GM21619 (cell line): ENCODE data around the gene C17orf113.
"Not testable (repeated sequence)": the region's sequence is repeated elsewhere in the genome, so short reads cannot be mapped to it uniquely, and the experiment has no call there.

Experiments
- ATAC-seq: cut with Tn5 transposase; IDR thresholded peaks from one replicate; pipeline ENCODE4 v1.9.1; 2021; ENCODE audit not compliant: unreplicated experiment

C17orf113 gene

DNA sequence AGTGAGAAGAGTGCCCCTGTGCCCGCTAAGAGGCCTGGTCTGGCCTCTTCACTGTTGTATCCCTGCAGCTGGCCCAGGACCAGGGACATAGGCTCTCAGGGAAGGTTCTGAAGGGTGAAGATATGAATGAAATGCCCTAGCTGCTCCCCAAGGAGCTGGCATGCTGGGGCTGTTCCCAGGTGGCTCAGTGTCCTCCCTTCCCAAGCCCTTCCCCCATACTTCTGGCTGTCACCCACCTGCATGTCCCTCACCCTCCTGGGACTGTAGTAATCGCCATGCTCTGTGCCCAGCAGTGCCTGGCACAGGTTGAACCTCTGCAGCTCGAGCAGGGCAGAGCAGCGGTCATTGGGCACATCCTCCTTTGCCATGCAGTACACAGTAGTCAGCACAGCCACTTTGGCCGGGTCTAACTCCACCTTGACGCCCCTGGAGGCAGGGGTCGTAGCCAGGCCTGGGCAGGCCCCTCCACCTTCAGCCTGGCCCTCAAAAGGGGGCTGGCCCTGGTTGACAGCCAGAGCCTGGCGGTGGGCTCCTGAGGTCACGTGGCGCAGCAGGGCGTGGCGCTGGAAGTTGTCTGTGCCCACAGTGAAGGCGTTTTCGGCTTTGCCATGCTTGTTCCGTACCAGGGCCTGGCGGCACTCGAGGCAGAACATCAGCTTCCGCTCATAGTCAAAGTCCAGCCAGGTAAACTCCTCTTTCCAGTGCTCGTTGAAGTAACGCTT is 7.6 kb downstream of the C17orf113 start:
- no peak for ATAC-seq

DNA sequence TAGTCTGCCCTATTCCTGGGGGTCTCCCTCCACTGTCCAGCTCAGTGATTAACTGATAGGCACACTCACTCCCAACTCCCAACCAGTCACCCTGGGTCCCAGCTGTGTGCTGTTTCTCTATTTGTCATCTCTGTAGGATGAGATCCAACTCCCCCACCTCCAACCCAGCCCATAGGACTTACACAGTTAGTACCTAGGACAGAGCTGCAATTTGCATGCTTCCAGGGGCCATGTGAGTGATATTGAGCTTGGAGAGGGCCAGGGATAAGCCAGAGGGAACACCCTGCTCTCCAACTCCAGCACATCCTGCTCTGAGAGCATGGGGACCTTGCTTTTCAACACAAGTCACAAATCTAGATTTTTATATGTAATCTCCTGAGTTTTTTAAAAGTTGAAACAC is 8.8 kb downstream of the C17orf113 start:
- no peak for ATAC-seq

DNA sequence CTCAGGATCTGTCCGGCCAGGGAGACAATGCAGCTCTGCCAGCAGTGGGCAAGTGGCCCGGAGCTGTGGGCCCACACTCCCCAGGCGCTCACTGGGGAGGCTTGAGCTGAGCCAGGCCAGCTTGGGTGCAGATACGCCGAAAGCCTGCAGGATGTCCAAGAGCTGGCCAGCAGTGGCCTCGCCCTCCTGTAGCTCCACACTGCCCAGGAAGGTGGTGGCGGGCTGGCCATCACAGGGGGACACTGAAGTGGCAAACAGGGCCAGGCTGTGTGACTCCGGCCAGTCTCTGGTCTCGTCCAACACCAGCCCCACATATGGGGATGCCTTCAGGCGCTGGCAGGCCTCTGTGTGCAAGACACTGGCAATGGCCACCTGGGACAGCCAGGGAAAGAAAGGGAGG is 9.6 kb downstream of the C17orf113 start:
- no peak for ATAC-seq

DNA sequence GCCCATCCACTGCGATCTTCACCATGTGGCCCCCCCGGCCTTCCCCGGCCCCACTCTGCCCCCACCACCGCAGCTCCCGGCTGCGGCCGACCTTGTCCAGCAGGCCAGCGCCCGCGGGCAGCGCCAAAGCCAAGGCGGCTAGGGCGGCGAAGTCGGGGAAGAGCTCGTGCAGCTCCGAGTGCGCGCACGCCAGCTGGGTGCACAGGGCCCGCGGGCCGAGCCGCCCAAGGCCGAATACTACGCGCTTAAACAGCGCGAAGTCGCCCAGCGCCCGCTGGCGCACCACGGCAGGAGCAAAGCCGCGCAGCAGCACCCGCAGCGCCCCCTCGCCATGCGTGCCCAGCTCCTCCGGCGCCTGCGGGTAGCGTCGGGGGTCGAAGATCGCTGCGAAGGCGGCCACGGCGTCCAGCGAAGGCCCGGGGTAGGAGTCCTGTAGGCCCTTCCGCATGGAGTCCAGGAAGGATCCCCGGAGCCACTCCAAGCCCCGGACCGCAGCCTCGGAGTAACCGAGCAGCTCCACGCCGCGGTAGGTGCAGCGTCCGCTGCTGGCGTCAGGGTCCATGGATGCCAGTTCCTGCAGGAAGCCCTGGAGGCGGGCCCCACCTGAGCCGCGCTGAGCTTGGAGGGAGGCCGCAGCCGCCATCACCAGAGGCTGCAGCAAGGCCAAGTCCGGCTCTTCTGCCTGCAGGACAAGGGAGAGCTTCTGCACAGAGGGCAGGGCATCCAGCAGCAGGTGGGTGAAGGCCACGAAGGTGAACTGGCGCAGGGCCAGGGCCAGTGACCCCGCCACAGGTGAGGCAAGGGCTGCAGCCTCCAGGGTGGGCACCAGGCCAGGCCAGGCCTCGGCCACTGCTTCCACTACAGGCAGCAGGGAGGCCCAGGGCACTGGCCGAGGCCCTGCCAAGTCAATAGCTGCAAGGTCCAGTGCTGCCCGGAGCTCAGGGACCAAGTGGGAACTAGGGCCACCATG is 10.3 kb downstream of the C17orf113 start:
- no peak for ATAC-seq

DNA sequence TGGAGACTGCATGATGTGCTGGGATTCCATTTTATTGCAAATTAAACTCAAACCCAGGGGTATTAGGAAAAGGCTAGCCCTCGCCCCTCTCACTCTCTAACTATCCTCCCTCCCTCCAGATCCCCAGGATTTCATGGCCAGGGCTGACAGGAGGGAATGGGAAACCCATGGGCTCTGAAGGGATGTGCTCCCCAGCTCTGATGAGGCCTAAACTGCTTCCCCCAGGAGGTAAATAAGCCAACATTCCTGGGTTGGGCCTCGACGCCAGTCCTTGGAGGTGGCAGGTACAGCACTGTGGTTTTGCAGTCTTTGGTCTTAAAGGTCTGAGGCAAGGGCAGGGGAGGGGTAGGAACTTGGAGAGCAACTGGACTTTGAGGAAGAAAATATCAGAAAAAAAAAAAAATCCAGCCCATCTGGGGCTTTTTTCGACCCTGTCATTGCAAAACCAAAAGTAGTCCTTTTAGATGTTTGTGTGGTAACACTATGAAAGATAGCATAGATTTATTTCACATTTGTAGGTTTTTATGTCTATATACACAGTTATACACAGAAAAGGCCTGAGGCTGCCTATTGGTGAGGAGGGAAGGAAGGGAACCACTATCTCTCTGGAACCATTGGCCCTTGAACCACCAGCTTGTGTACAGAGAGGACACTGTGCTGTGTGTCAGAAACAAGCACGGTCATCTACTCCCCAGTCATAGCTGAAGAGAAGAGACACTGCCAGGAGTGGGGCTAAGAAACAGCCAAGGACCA is 12.0 kb downstream of the C17orf113 start:
- ATAC-seq: no peak

DNA sequence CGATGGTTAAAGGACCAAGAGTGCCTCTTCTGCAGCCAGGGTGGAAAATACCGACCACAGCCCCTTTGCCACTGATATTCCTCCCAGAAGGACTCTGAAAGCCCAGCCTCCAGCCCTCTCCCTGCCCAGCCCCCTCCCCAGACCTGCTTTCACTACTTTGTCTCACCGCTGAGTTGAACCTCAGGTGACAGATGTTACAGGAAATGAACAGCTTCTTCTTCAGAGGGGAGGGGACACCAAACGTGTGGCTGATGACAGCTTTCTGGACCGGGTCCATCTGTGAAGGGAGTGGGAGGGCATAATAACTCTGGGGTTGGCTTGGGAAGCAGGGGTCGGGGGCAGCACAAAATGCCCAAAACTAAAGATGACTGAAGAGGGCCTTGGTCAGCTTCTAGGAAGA is 16.3 kb downstream of the C17orf113 start:
- no peak for ATAC-seq

DNA sequence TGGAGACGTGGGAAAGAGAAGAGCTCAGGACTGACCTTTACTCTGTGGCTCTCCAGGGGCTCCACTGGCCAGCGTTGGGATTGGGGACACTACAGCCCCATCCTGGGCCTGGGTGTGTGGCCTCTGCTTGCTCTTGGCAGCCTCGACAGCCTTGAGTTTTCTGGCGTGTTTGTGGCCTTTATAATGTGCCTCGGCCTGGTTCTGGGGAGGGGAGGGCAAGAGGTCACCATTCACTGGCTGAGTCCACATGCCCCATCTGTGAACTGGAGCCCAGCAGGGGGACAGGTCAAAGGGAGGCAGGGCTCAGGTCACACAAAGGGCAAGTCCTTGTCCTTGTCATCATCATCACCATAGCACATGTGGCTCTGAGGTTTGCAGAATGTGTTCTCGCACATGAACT is 18.8 kb downstream of the C17orf113 start:
- ATAC-seq: no peak

DNA sequence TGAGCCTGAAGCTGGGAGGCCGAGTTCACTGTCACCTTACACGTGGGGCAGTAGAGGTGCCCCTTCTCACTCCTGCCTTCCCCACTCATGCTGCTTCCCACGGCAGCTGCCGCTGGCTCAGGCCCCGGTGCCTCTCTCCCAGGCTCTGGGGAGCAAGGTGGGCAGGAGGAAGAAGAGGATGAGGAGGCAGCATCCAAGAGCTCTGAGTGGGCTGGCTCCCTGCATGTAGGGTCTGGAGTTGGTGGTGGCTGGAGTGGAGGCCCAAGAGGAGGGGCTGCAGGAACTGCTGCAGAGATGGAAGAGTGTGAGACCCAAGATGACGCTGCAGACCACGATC is 21.6 kb downstream of the C17orf113 start:
- no peak for ATAC-seq

DNA sequence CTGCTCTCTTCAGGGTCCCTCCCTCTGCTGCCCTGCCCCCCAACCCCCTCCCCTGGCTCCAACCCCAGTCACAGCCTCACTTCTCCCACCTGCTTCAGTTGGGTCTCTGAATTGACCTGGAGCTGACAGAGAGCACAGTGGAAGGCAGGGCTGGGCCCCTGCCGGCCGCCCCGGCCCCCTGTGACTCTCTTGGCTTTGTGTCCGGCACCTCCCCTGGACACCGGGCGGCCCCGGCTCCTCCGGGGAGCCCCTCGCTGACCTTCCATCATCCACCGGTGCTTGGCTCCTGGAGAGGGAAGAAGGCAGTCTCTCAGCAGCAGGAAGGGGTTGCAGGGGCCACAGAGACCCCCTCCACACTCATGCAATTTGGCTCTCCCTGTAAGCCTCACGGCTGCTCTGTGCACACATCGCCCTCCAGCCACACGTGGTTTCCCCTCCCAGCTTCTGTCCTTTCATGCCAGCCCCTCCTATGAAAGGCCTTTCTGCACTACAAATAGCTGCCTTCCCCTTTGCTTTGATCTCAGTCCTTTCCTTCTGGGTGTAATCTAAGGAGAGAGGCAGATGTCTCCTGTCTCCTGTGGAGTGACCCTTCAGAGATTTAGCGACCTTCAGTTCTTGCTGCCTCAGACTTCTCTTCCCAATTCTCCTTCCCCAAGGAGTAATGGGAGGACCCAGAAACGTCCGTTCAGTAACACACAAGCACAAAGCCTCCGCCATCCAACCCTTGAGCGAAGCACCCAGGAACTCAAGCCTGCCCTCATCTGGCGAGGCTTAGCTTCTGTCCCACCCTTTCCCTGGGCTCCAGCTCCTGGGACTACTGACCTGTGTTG is 22.2 kb downstream of the C17orf113 start:
- ATAC-seq: no peak

DNA sequence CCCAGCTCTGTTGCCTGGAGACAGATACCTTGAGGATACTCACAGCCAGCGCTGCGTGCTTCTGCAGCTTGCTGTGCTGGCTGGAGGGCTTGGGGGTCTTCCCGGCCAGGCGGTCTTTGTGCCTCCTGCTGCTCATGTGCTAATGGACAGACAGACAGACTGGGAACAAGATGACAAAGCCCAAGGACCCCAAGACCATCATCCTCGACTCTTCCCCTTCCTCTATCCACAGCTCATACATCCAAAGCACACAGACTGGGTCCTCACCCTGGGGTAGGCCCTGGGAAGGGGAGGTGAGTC is 22.9 kb downstream of the C17orf113 start:
- ATAC-seq: no peak

DNA sequence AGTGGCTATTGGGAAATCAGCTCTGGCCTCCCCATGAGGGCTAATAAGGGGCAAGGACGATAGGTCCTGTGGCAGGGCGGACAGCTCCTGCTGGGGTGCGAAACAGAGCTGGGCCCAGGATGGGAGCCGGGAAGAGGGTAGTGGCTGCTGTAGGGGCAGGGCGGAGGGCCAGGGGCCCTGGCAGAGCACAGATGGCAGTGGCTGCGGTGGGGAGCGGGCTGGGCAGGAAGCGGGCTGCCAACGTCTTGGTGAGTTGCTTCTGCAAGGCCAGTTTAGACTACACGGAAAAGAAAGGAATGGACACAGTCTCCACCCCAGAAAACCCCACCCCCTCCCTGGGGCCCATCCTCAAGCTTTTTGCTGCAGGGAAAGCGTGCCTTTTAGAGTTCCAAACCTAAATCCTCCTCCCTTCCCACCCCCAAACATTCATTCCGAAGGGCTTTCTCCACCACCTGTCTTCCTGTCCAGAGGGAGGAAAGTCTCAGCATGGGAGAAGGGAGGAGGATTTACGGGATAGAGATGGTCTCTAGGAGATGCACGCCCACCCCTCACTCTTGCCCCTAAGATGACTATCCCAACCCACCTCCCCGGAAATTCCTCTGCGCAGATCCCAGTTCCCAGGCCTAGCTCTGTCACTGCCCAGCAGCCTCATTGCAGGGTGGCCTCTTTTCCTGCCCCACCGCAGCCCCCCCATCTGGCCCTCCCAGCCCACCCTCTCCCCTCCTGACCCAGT is 23.4 kb downstream of the C17orf113 start:
- no peak for ATAC-seq

DNA sequence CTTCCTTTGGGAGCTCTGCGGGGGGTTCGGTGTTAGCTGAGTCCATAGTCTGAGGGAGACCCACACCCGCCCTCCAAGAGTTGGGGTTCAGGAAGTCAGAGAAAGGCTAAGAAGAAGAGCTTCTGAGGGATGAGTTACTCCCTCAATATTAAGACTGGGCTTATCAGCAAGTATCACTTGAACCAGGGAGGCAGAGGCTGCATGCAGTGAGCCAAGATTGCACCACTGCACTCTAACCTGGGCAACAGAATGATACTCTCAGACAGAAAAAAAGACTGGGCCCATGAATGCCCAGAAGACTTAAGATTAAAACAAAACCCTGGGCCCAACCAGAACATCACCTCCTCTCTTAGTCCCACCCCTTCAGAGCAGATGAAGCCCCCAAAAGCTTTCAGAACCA is 24.5 kb downstream of the C17orf113 start:
- ATAC-seq: no peak

DNA sequence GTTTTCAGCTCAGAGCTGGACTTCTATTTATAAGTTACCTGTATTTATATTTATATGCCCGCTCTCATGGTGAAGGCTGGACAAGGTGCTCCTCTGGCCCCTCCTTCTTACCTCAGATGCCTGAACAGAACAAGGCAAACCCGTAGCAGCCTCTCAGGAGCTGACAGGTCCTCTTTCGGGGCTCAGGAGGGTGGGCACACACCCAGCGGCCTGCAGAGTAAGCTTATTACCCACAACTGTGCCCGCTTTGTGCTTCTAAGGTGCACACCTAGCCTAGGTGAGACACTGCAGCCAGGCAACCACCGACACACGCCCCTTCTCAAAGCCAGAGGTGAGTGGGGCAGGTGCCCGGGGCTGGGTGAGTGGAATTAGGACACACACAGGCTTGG is 25.2 kb downstream of the C17orf113 start:
- no peak for ATAC-seq

DNA sequence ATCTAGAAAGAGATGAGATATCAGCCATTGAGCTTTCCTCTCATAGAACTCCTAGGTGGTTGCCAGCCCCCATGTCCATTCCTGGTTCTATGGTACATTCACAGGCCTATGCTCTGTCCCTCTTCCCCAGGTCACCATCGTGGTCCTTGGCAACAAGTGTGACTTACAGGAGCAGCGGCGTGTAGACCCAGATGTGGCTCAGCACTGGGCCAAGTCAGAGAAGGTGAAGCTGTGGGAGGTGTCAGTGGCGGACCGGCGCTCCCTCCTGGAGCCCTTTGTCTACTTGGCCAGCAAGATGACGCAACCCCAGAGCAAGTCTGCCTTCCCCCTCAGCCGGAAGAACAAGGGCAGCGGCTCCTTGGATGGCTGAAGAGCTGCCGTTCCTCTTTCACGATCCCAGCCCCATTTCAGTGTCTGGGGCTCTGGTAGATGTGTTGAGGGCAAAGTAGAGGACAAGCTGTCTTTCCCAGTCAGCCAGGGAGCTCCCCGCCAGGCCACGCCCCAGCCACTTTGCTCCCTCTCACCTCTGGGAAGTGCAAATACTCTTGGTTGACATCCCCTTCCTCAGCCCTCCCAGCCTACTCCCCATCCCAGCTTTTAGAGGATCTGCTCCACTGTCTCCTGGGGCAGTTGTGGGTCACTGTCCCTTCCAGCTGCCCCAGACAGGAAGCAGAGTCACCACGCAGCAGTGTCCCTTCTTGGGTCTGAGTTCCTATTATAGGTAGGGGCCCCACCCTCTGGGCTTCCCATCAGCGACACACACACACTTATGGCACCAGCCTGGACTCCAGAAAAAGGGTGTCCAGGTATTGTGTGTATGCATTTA is 26.7 kb downstream of the C17orf113 start:
- ATAC-seq: no peak

DNA sequence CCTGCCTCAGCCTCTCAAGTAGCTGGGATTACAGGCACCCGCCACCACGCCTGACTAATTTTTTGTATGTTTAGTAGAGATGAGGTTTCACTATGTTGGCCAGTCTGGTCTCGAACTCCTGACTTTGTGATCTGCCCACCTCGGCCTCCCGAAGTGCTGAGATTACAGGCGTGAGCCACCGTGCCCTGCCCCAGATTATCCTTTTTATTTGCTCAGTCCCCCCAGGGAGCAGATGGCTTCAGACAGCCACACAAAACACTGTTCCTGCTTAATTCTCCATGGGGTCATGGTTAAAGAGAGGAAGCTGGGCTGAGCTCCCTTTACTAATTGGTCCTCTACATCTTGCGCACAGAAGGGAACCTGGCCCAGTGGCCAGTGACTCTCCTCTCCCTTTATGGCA is 29.6 kb downstream of the C17orf113 start:
- ATAC-seq: not testable (repeated sequence)

DNA sequence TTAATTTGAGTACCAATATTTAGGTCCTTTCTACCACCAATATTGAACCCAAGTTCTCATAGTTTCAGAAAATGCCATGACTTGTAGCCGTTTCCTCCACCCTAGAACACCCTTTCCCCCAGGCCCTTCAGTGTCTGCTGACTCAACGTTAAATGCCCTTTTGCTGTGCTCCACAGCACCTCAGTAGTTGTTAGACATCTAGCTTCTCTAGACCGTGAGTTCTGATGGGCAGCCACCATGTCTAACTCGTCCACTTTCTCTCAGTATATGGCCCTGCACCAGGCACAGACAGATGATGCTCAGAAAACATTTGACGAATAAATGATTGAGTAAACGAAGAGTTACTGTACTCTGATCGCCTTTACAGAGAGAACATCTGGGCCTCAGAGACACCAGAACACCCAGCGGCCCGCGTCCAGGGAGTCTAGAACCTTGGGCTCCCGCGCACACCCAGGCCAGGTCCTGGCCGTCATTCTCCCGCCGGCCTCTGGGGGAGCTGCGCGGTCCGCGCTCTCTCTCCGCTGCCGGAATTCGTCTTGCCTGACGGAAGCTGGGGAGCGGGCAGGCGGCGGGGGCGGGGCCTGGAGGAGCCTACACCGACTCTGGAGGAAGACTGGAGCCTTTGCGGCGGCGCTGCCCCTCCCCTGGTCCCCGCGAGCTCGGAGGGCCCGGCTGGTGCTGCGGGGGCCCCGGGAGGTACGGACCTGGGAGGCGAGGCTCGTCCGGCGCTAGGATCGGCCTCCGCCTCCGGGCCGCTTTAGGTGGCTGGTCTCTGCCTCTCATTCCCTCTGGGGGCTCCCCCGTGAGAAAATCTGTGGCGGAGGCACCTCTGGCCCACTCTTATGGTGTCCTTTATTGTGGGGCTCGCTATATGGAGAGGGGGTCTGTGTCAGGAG is 30.6 kb downstream of the C17orf113 start, which contains the start of gene NKIRAS2:
NKIRAS2 (plus strand) TSS at position 582 of the 896 bp plus-strand sequence. CDS start 1,488 bp downstream, outside the sequence.
- peak; percentile 44 for ATAC-seq

DNA sequence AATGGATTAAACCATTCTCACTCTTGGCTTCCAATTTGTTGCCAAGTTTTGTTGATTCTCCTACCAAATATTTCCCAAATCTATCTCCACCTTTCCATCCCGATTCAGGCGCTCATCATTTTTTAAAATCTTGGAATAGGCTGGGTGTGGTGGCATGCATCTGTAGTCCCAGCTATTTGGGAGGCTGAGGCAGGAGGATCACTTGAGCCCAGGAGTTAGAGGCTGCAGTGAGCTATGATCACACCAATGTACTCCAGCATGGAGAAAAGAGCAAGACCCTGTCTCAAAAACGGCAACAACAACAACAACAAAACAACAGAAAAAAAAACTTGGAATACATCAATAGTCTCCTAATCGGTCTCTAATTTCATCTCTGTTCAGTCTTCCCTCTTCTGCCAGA is 31.4 kb downstream of the C17orf113 start:
- no peak for ATAC-seq

DNA sequence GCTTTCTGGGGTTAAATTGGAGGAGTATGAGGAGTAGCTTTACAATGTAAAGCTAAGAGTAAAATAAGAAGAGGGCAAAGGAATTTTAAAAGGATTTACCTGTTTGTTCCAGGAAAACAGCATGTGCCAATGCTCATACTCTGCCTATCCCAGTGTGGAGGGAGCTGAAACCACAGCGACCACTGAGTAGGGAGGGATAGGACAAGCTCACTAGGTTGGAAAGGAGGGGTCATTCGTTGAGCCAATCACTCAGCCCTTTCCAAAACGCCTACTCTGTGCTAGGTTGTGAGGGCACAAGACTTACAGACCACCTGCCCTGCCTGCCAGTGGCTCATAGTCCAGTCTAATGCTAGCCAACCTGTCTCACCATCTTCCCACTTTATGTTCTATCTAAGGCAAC is 32.1 kb downstream of the C17orf113 start:
- ATAC-seq: no peak
